Mucosa of descending colon (tissue), 3 donors: ENCODE measurements around the gene RBM19. TPM values are rescaled to one million over a fixed set of nuclear protein-coding genes. Genes with fewer than 3 reads are reported as not detected.

ENCODE experiments used
- ATAC-seq: fragments of 200-7000 bp; cut with Tn5 transposase; one replicate; pipeline ENCODE4 v1.9.1; 2020; ENCODE audit warnings: mild to moderate bottlenecking, moderate library complexity
- DNase-seq, 3 donors: peaks; one replicate each; pipeline ENCODE4 v3.0.0-alpha.2; 2020
- H3K36me3 ChIP-seq: fragments of 200-600 bp; one replicate; pipeline ENCODE4 v1.8.0; 2021; ENCODE audit warnings: low read depth, mild to moderate bottlenecking
- H3K4me1 ChIP-seq: fragments of 200-600 bp; one replicate; pipeline ENCODE4 v1.8.0; 2021; ENCODE audit warnings: low read depth, mild to moderate bottlenecking
- H3K4me3 ChIP-seq: fragments of 200-600 bp; one replicate; pipeline ENCODE4 v1.8.0; 2021; ENCODE audit warnings: mild to moderate bottlenecking
- H3K9me3 ChIP-seq: fragments of 200-600 bp; one replicate; pipeline ENCODE4 v1.8.0; 2021; ENCODE audit warnings: mild to moderate bottlenecking
- intact Hi-C, 2 donors: fragments of 100-400 bp; cut with DNase I in 1 of 2; cut with micrococcal nuclease in 1 of 2; formaldehyde crosslinking; loops; one replicate each; pipeline versions ENCODE4 v1.11.0 to v1.11.1; 2022; cut with DNase I, micrococcal nuclease
- total RNA-seq, 3 donors: library from RNA; stranded (reverse); fragmentation: NEBNext Ultra II Directional in 2 of 3; extraction: Animal tissue kit (Norgen Biotek cat#: 25700) in 2 of 3; gene quantifications; one replicate each; pipeline versions ENCODE4 v1.2.1 to v1.2.4, GENCODE V29; 2021 to 2023
- TF ChIP-seq, protein P1 (sequence below): fragments of 200-600 bp; IDR thresholded peaks from one replicate; pipeline ENCODE4 v1.8.0; 2022; ENCODE audit warnings: antibody characterized with exemption, mild to moderate bottlenecking
- donor health status: DM: no; HTN: no; CAD: no; lungs with moderate emphysema.
- donor health status: DM: no; HTN: no; CAD: no.
- donor health status: DM: no; HTN: yes; CAD: no.

The RBM19 gene
- total RNA-seq, 3 donors from 2014 or later: 22.5 to 38.4 (median 32.9) TPM

DNA sequence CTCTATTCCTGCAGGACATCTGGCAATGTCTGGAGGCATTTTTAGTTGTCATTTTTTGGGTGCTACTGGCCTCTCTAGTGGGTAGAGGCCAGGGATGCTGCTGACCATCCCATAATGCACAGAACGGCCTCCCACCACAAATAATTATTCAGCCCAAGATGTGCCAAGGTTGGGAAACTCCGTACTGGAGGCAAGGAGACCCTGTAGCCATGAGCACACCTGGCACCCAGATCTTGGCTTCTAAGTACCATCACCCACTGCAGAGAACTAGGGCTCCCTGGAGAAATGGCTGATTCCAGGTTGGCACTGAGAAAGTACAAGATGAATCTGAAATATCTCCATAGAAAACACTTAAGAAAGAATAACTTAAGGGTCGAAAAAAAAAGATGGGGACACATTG, 81.7 kb downstream of the RBM19 start:
- H3K4me1 ChIP-seq: no peaks in the 10 kb centered on the region
- H3K9me3 ChIP-seq: no peaks in the 10 kb centered on the region
- no peaks in the 10 kb centered on the region for H3K36me3 ChIP-seq
- no peak overlapping the region for H3K4me3 ChIP-seq
- intact Hi-C loops: no loop called here
- TF ChIP-seq, protein P1, sequence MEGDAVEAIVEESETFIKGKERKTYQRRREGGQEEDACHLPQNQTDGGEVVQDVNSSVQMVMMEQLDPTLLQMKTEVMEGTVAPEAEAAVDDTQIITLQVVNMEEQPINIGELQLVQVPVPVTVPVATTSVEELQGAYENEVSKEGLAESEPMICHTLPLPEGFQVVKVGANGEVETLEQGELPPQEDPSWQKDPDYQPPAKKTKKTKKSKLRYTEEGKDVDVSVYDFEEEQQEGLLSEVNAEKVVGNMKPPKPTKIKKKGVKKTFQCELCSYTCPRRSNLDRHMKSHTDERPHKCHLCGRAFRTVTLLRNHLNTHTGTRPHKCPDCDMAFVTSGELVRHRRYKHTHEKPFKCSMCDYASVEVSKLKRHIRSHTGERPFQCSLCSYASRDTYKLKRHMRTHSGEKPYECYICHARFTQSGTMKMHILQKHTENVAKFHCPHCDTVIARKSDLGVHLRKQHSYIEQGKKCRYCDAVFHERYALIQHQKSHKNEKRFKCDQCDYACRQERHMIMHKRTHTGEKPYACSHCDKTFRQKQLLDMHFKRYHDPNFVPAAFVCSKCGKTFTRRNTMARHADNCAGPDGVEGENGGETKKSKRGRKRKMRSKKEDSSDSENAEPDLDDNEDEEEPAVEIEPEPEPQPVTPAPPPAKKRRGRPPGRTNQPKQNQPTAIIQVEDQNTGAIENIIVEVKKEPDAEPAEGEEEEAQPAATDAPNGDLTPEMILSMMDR: no peak
- DNase-seq (no peak), ATAC-seq (no peak)

DNA sequence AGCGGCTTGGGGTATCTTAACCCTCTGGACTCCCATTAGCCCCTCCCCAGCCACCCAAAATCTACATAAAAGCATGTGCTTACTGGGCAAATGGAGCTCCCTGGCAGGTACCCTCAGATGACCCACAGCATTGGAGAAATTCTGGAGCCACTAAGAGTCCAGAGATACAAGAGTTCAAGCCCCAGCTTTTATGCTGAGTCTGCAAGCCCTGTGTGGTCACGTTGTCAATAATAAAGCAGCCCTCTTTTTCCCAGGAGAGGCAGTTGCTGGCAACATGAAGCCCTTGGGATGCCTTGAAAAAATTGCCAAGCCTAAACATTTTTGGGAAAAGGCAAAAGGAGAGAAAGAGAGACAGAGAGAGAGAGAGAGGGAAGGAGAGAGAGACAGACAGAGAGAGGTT, 83.4 kb downstream of the RBM19 start:
- ATAC-seq (no peak), DNase-seq (no peak)
- Histone ChIP-seq H3K4me3 (no peak overlapping the region), H3K36me3 (no peaks in the 10 kb centered on the region), H3K9me3 (no peaks in the 10 kb centered on the region), H3K4me1 (no peaks in the 10 kb centered on the region)
- TF ChIP-seq, protein P1: no peak
- intact Hi-C loops: no loop called here

DNA sequence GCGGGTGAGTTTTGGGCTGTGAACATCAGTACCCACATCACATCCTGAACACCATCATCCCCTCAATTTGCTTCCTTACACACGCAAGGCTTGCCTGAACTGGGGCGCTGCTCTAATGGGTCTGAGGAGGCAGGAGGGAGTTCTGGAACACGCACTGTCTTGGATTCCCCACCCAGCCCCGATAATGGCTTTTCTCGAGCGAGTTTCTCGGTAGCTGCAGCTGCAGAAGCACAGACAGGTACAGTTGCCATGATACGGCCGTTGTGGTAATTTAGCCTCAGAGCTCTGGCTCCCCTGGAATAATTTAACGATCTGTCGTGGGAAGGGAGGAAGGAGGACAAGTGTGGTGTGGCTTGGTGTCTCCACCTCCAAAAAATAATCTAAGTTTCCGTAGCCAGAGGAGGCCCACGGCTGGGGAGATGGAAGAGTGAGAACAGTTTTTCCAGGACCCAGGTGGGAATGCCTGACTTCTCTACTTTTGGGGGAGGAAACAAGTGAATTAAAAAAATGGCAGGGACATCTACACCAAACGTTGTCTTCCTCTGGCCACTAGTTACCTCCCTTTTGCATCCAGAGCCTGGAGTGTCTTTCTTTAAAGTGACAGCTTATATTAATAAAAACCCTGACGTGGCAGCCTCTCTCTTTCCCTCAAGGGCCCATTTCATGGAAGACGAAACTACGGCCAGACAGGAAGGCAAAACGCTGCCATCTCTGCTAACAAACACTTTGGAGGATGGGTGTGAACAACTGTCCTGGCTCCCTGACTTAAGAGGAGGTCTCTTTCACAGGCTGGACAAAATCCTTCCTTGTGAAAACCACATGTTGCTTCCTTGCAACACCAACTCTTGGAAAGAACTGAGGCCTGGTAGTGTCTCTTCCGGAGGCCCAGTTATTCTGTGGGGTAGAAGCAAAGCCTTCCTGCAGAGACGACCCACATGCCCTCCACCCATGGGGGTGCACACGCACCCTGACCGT, 84.8 kb downstream of the RBM19 start:
- intact Hi-C loops: no loop called here
- DNase-seq (no peak), ATAC-seq (no peak)
- Histone ChIP-seq H3K4me3 (no peak overlapping the region), H3K9me3 (no peaks in the 10 kb centered on the region), H3K36me3 (no peaks in the 10 kb centered on the region), H3K4me1 (no peaks in the 10 kb centered on the region)
- TF ChIP-seq, protein P1: no peak

DNA sequence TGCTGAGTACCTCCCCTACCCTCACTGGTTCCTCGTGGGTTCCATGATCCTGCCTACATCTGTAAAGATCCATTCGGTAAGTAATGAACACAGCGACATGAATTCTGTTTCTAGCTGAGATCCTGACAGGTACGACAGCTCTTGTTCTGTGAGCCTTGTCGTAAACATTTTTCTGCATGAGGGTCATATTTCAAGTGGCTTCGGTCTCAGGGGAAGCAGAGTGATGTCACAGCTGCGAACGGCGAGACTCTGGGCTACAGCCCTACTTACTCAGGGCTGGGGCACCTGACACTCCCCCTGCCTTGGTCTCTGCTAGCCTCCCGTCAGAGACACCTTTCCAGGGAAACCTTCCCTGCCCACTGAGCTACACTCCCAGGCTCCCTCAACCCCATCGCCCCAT, 85.8 kb downstream of the RBM19 start:
- Histone ChIP-seq H3K4me3 (no peak overlapping the region), H3K36me3 (no peaks in the 10 kb centered on the region), H3K9me3 (no peaks in the 10 kb centered on the region), H3K4me1 (no peaks in the 10 kb centered on the region)
- TF ChIP-seq, protein P1: no peak
- ATAC-seq (no peak), DNase-seq (no peak)
- intact Hi-C loops: no loop called here

DNA sequence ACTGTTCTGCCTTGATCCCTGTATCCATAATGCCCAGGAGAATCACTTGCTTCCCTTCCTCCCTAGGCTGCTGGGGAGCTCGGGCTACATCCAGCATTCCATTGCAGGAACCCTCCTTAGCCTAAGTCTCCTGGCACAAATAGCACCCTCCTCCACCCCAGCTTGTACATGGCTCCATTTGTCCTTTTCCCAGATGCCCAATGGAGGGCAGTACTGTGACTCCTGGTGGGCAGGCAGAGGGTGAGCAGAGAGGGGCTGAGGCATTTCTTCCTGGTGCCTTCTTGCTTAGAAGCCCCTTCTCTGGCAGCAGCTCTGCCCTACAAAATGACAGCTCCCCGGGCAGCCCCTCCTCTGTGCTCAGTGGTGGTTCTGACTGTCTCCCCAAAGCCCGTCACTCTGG, 86.5 kb downstream of the RBM19 start:
- Histone ChIP-seq H3K36me3 (no peaks in the 10 kb centered on the region), H3K9me3 (no peaks in the 10 kb centered on the region), H3K4me3 (no peak overlapping the region), H3K4me1 (no peaks in the 10 kb centered on the region)
- intact Hi-C loops: no loop called here
- TF ChIP-seq, protein P1: no peak
- no peak for ATAC-seq
- no peak for DNase-seq
